Adrenal gland (tissue), 5 donors: ENCODE measurements around the gene CPT1B.

ENCODE experiments used
- POLR2A ChIP-seq, 2 donors: fragments of 450-650 bp; IDR thresholded peaks; one replicate each; pipeline ENCODE4 v1.6.1; 2017; ENCODE audit warnings: antibody characterized with exemption in 2 of 2, mild to moderate bottlenecking in 2 of 2, moderate library complexity in 1 of 2
- TF ChIP-seq, protein P1 (sequence below), 6 experiments: fragments of 450-650 bp in 4 of 6; fragments of 200-600 bp in 2 of 6; sonication (generic) in 1 of 6; IDR thresholded peaks; 1 replicate in 5 of 6; 2 replicates in 1 of 6; pipeline versions ENCODE4 v1.5.1 to v1.8.0; 2016 to 2021; ENCODE audit warnings: antibody characterized with exemption in 6 of 6, mild to moderate bottlenecking in 2 of 6, moderate library complexity in 1 of 6
- donor health status: DM: no; HTN: no; CAD: no.

DNA sequence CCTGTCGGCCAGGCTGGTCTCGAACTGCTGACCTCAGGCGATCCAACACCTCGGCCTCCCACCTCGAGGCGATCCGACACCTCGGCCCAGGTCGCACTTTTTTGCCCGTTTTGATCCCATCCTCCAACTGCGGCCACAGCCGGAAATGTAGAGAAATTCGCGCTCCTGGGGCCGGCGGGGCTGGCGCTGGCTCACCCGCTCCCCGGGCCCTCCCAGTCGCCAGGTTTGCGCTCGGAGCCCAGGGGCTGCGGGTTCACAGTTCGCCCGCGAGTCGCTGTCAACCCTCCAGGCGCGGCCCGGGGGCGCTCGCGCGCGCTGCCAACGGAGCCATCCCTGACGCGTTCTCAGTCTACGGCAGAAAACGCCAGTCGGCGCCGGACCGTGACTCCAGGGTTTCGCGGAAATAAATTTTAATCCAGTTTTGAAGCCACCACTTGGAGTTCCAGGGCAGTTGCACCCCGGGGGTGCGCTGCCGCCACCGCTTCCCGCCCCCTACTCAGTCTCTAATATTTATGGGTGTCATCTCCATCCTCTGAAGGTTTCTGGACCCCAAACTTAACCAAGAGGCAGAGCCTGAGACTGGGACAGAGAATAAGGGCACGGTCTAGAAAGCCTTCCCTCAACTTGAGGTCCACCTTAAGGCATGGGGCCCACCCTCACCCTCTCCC lies 34.0 kb downstream of the CPT1B start:
- TF ChIP-seq, protein P1, sequence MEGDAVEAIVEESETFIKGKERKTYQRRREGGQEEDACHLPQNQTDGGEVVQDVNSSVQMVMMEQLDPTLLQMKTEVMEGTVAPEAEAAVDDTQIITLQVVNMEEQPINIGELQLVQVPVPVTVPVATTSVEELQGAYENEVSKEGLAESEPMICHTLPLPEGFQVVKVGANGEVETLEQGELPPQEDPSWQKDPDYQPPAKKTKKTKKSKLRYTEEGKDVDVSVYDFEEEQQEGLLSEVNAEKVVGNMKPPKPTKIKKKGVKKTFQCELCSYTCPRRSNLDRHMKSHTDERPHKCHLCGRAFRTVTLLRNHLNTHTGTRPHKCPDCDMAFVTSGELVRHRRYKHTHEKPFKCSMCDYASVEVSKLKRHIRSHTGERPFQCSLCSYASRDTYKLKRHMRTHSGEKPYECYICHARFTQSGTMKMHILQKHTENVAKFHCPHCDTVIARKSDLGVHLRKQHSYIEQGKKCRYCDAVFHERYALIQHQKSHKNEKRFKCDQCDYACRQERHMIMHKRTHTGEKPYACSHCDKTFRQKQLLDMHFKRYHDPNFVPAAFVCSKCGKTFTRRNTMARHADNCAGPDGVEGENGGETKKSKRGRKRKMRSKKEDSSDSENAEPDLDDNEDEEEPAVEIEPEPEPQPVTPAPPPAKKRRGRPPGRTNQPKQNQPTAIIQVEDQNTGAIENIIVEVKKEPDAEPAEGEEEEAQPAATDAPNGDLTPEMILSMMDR (IDR thresholded peaks at IDR 0.05): peak; percentile 28 to 51 (median 38)
- no peak for TF ChIP-seq POLR2A (IDR thresholded peaks at IDR 0.05)
